ENCODE measurements around the gene BRCA2.

Gene BRCA2

GRCh38 chr13:32391101-32391619, 75.9 kb downstream of the BRCA2 start:
- TF ChIP-seq CTCF (conservative IDR thresholded peaks at IDR 0.05; ENCODE audit: control insufficient read depth, insufficient read depth, low read depth, low read length): no peak
- no peak for DNase-seq (ENCODE audit: low read depth)
- no peak overlapping the region for H3K4me3 ChIP-seq (ENCODE audit: control insufficient read depth, low read depth, low read length)

- TF ChIP-seq CTCF (conservative IDR thresholded peaks at IDR 0.05; ENCODE audit: control insufficient read depth, insufficient read depth, low read depth, low read length): no peak
- no peak overlapping the region for H3K4me3 ChIP-seq (ENCODE audit: control insufficient read depth, low read depth, low read length)
- no peak for DNase-seq (ENCODE audit: low read depth)
Measured at GRCh38 chr13:32403108-32403507, 87.8 kb downstream of the BRCA2 start.

- H3K4me3 ChIP-seq (ENCODE audit: control insufficient read depth, low read depth, low read length): no peak overlapping the region
- TF ChIP-seq CTCF (conservative IDR thresholded peaks at IDR 0.05; ENCODE audit: control insufficient read depth, insufficient read depth, low read depth, low read length): no peak
- no peak for DNase-seq (ENCODE audit: low read depth)
Measured at GRCh38 chr13:32407854-32408253, 92.5 kb downstream of the BRCA2 start.

- no peak for TF ChIP-seq CTCF (conservative IDR thresholded peaks at IDR 0.05; ENCODE audit: control insufficient read depth, insufficient read depth, low read depth, low read length)
- no peak overlapping the region for H3K4me3 ChIP-seq (ENCODE audit: control insufficient read depth, low read depth, low read length)
- no peak for DNase-seq (ENCODE audit: low read depth)
Measured at GRCh38 chr13:32408296-32409000, 93.1 kb downstream of the BRCA2 start.

GRCh38 chr13:32409001-32409313, 93.6 kb downstream of the BRCA2 start:
- no peak for TF ChIP-seq CTCF (conservative IDR thresholded peaks at IDR 0.05; ENCODE audit: control insufficient read depth, insufficient read depth, low read depth, low read length)
- no peak for DNase-seq (ENCODE audit: low read depth)
- H3K4me3 ChIP-seq (ENCODE audit: control insufficient read depth, low read depth, low read length): no peak overlapping the region

GRCh38 chr13:32409561-32410421, 94.5 kb downstream of the BRCA2 start:
- TF ChIP-seq CTCF (conservative IDR thresholded peaks at IDR 0.05; ENCODE audit: control insufficient read depth, insufficient read depth, low read depth, low read length): no peak
- DNase-seq (ENCODE audit: low read depth): peak; percentile 81
- peak overlapping the region; percentile 16 for H3K4me3 ChIP-seq (ENCODE audit: control insufficient read depth, low read depth, low read length)
